Limb (tissue), 2 donors: Measurements from ENCODE around the gene SNX22.

ENCODE experiments used
- DNase-seq, 2 donors: peaks; one replicate each; pipeline ENCODE4 v3.0.0-alpha.2; 2016; ENCODE audit errors: extremely low spot score in 2 of 2

Gene SNX22

GRCh38 chr15:64193971-64194370 is 42.4 kb downstream of the SNX22 start:
- DNase-seq = no peak

- no peak for DNase-seq
Measured at GRCh38 chr15:64197425-64197824, 45.9 kb downstream of the SNX22 start.

- DNase-seq = no peak
Measured at GRCh38 chr15:64205202-64205601, 53.7 kb downstream of the SNX22 start.
